NCI-H187 treated with DMSO at 0.1 percent for 48 hours (cell line): ENCODE data around the gene HOXB6.

Experiments
- DNase-seq: peaks from one replicate; lab custom pipeline; 2025; lab: John Stamatoyannopoulos, UW

The HOXB6 gene

GRCh38 chr17:48604770-48605329 is at the start of gene HOXB6:
HOXB6 (minus strand) TSS chr17:48604986; CDS start chr17:48598150, 6,836 bp downstream.
- no peak for DNase-seq

- DNase-seq: no peak
Observed at GRCh38 chr17:48649741-48650140, 45.0 kb upstream of the HOXB6 start.

GRCh38 chr17:48647963-48648245 is 43.1 kb upstream of the HOXB6 start:
- DNase-seq: no peak

GRCh38 chr17:48647103-48647962 is 42.5 kb upstream of the HOXB6 start:
- DNase-seq: no peak

GRCh38 chr17:48646183-48647102 is 41.7 kb upstream of the HOXB6 start:
- no peak for DNase-seq

GRCh38 chr17:48645639-48646182 is 40.9 kb upstream of the HOXB6 start:
- no peak for DNase-seq

GRCh38 chr17:48644910-48645557 is 40.2 kb upstream of the HOXB6 start:
- DNase-seq: no peak

GRCh38 chr17:48644159-48644558 is 39.4 kb upstream of the HOXB6 start:
- no peak for DNase-seq

GRCh38 chr17:48643697-48644012 is 38.9 kb upstream of the HOXB6 start:
- no peak for DNase-seq

GRCh38 chr17:48642843-48643696 is 38.3 kb upstream of the HOXB6 start:
- no peak for DNase-seq

GRCh38 chr17:48642059-48642842 is 37.5 kb upstream of the HOXB6 start:
- DNase-seq: no peak

GRCh38 chr17:48641541-48642058 is 36.8 kb upstream of the HOXB6 start:
- no peak for DNase-seq

- no peak for DNase-seq
Observed at GRCh38 chr17:48640858-48641180, 36.0 kb upstream of the HOXB6 start.

- DNase-seq: no peak
Observed at GRCh38 chr17:48639982-48640857, 35.4 kb upstream of the HOXB6 start.

GRCh38 chr17:48639136-48639535 is 34.4 kb upstream of the HOXB6 start:
- no peak for DNase-seq

- DNase-seq: no peak
Observed at GRCh38 chr17:48637323-48638260, 32.8 kb upstream of the HOXB6 start.

GRCh38 chr17:48636177-48637018 is 31.6 kb upstream of the HOXB6 start:
- DNase-seq: no peak
